ENCODE data around the gene MAST4.

MAST4 gene

GRCh38 chr5:66701244-66701643, 105.1 kb downstream of the MAST4 start:
- H3K79me2 ChIP-seq (ENCODE audit: low read length): no peaks in the 10 kb centered on the region
- no peaks in the 10 kb centered on the region for H3K36me3 ChIP-seq (replicated peaks; ENCODE audit: insufficient read depth, low read length)
- H3K9me2 ChIP-seq (replicated peaks; ENCODE audit: insufficient read depth, low read length): no peaks in the 10 kb centered on the region
- H3K4me3 ChIP-seq (ENCODE audit: low read length): no peak overlapping the region
- peaks cover 21% of the 10 kb centered on the region for H3F3A ChIP-seq (ENCODE audit: insufficient read depth, low read length)
- H3K27me3 ChIP-seq (replicated peaks; ENCODE audit: insufficient read depth, low read length): no peaks in the 10 kb centered on the region
- peaks cover 33% of the 10 kb centered on the region for H3K4me1 ChIP-seq (ENCODE audit: low read length)
- H3K27ac ChIP-seq (ENCODE audit: low read length): peak overlapping the region; percentile 35; the same call in 1 of the 2 replicates
- no peak overlapping the region for H3K9ac ChIP-seq (ENCODE audit: low read length)
- TF ChIP-seq EZH2 (optimal IDR thresholded peaks at IDR 0.05; ENCODE audit: low read depth, low read length) (no peak), CTCF (IDR thresholded peaks at IDR 0.05; ENCODE audit: low read length) (no peak), EZH2phosphoT487 (IDR thresholded peaks at IDR 0.05; ENCODE audit: low read length) (no peak)
- H4K20me1 ChIP-seq (ENCODE audit: insufficient read depth, low read length): no peaks in the 10 kb centered on the region
- H3K4me2 ChIP-seq (ENCODE audit: low read depth, low read length): peak overlapping the region; percentile 20
- no peak overlapping the region for H2AFZ ChIP-seq (ENCODE audit: low read length)
- peak; percentile 84 for DNase-seq
- no peaks in the 10 kb centered on the region for H3K9me3 ChIP-seq (replicated peaks; ENCODE audit: insufficient read depth, low read length)

- Histone ChIP-seq H3K36me3 (replicated peaks; ENCODE audit: insufficient read depth, low read length) (no peaks in the 10 kb centered on the region), H3K4me3 (ENCODE audit: low read length) (no peak overlapping the region), H3K9me3 (replicated peaks; ENCODE audit: insufficient read depth, low read length) (no peaks in the 10 kb centered on the region), H3K27me3 (replicated peaks; ENCODE audit: insufficient read depth, low read length) (no peaks in the 10 kb centered on the region), H3K9me2 (replicated peaks; ENCODE audit: insufficient read depth, low read length) (no peaks in the 10 kb centered on the region), H3K9ac (ENCODE audit: low read length) (no peak overlapping the region), H3K27ac (ENCODE audit: low read length) (no peak overlapping the region), H4K20me1 (ENCODE audit: insufficient read depth, low read length) (no peaks in the 10 kb centered on the region), H3K79me2 (ENCODE audit: low read length) (no peaks in the 10 kb centered on the region), H3K4me1 (ENCODE audit: low read length) (peaks cover 38% of the 10 kb centered on the region), H3K4me2 (ENCODE audit: low read depth, low read length) (no peak overlapping the region), H3F3A (ENCODE audit: insufficient read depth, low read length) (peaks cover 21% of the 10 kb centered on the region), H2AFZ (ENCODE audit: low read length) (no peak overlapping the region)
- DNase-seq: no peak
- no peak for TF ChIP-seq CTCF (IDR thresholded peaks at IDR 0.05; ENCODE audit: low read length)
- TF ChIP-seq EZH2phosphoT487 (IDR thresholded peaks at IDR 0.05; ENCODE audit: low read length): no peak
- no peak for TF ChIP-seq EZH2 (optimal IDR thresholded peaks at IDR 0.05; ENCODE audit: low read depth, low read length)
Observed at GRCh38 chr5:66702426-66702825, 106.2 kb downstream of the MAST4 start.

GRCh38 chr5:66704790-66705425, 108.7 kb downstream of the MAST4 start:
- no peaks in the 10 kb centered on the region for H3K27me3 ChIP-seq (replicated peaks; ENCODE audit: insufficient read depth, low read length)
- no peak overlapping the region for H3K9ac ChIP-seq (ENCODE audit: low read length)
- H3K4me2 ChIP-seq (ENCODE audit: low read depth, low read length): peak overlapping the region; percentile 48; the same call in 1 of the 2 replicates
- TF ChIP-seq EZH2 (optimal IDR thresholded peaks at IDR 0.05; ENCODE audit: low read depth, low read length) (no peak), CTCF (IDR thresholded peaks at IDR 0.05; ENCODE audit: low read length) (no peak), EZH2phosphoT487 (IDR thresholded peaks at IDR 0.05; ENCODE audit: low read length) (no peak)
- H3K36me3 ChIP-seq (replicated peaks; ENCODE audit: insufficient read depth, low read length): no peaks in the 10 kb centered on the region
- peaks cover 25% of the 10 kb centered on the region for H3F3A ChIP-seq (ENCODE audit: insufficient read depth, low read length)
- H3K27ac ChIP-seq (ENCODE audit: low read length): peak overlapping the region; percentile 43; the same call in 1 of the 2 replicates
- peak overlapping the region; percentile 26; the same call in 1 of the 2 replicates for H2AFZ ChIP-seq (ENCODE audit: low read length)
- peaks cover 53% of the 10 kb centered on the region for H3K4me1 ChIP-seq (ENCODE audit: low read length)
- no peaks in the 10 kb centered on the region for H3K79me2 ChIP-seq (ENCODE audit: low read length)
- peak; percentile 24 for DNase-seq
- no peaks in the 10 kb centered on the region for H3K9me3 ChIP-seq (replicated peaks; ENCODE audit: insufficient read depth, low read length)
- H3K9me2 ChIP-seq (replicated peaks; ENCODE audit: insufficient read depth, low read length): no peaks in the 10 kb centered on the region
- no peaks in the 10 kb centered on the region for H4K20me1 ChIP-seq (ENCODE audit: insufficient read depth, low read length)
- peak overlapping the region; percentile 11; the same call in 1 of the 2 replicates for H3K4me3 ChIP-seq (ENCODE audit: low read length)

Measured in MM.1S (cell line).